H9 (cell line): ENCODE results near the gene CD247. TPM values are rescaled to one million over a fixed set of nuclear protein-coding genes. Genes with fewer than 3 reads are reported as not detected.

Source experiments
- DNase-seq: peaks from one replicate; pipeline ENCODE4 v3.0.0-alpha.2; 2017
- H2AFZ ChIP-seq: one replicate; pipeline ENCODE4 v1.6.1; 2013; ENCODE audit warnings: mild to moderate bottlenecking, low read length, control low read depth, moderate library complexity
- H2AK5ac ChIP-seq: 2 replicates; pipeline ENCODE4 v1.6.1; 2013; ENCODE audit warnings: low read length, control low read depth, mixed read lengths; ENCODE audit not compliant: insufficient read length
- H2BK120ac ChIP-seq: one replicate; pipeline ENCODE4 v1.6.1; 2013; ENCODE audit warnings: low read depth, mild to moderate bottlenecking, low read length, control low read depth, inconsistent platforms; ENCODE audit not compliant: poor library complexity, severe bottlenecking
- H2BK12ac ChIP-seq: 2 replicates; pipeline ENCODE4 v1.6.1; 2013; ENCODE audit warnings: low read length, control low read depth, mixed read lengths, low read depth; ENCODE audit not compliant: insufficient read length
- H2BK15ac ChIP-seq: 2 replicates; pipeline ENCODE4 v1.6.1; 2013; ENCODE audit warnings: low read depth, low read length, control low read depth
- H2BK20ac ChIP-seq: one replicate; pipeline ENCODE4 v1.6.1; 2013; ENCODE audit warnings: low read depth, mild to moderate bottlenecking, low read length, control low read depth, inconsistent platforms; ENCODE audit not compliant: poor library complexity, severe bottlenecking
- H2BK5ac ChIP-seq: 2 replicates; pipeline ENCODE4 v1.6.1; 2013; ENCODE audit warnings: low read length, control low read depth, mixed read lengths; ENCODE audit not compliant: insufficient read length
- H3K14ac ChIP-seq: 2 replicates; pipeline ENCODE4 v1.6.1; 2013; ENCODE audit warnings: low read length, control low read depth; ENCODE audit not compliant: insufficient read depth
- H3K18ac ChIP-seq: 2 replicates; pipeline ENCODE4 v1.6.1; 2013; ENCODE audit warnings: low read depth, mild to moderate bottlenecking, mixed read lengths, low read length, control low read depth; ENCODE audit not compliant: insufficient read length
- H3K23ac ChIP-seq: 2 replicates; pipeline ENCODE4 v1.6.1; 2013; ENCODE audit warnings: low read length, control low read depth, mixed read lengths, low read depth; ENCODE audit not compliant: insufficient read length
- H3K23me2 ChIP-seq: 2 replicates; pipeline ENCODE4 v1.6.1; 2013; ENCODE audit warnings: low read depth, mild to moderate bottlenecking, mixed read lengths, low read length, control low read depth; ENCODE audit not compliant: insufficient read length, poor library complexity, severe bottlenecking
- H3K27ac ChIP-seq: 2 replicates; pipeline ENCODE4 v1.5.1; 2013; ENCODE audit warnings: low read length, control low read depth, mixed read lengths, low read depth; ENCODE audit not compliant: insufficient read length
- H3K27me3 ChIP-seq: 2 replicates; pipeline ENCODE4 v1.6.1; 2013; ENCODE audit warnings: low read length, control low read depth, inconsistent platforms; ENCODE audit not compliant: insufficient read depth
- H3K4ac ChIP-seq: 2 replicates; pipeline ENCODE4 v1.6.1; 2013; ENCODE audit warnings: low read depth, mild to moderate bottlenecking, control low read depth, inconsistent platforms, low read length, moderate library complexity
- H3K4me1 ChIP-seq: 2 replicates; pipeline ENCODE4 v1.6.1; 2013; ENCODE audit warnings: low read length, control low read depth, inconsistent platforms; ENCODE audit not compliant: insufficient read depth
- H3K4me2 ChIP-seq: 2 replicates; pipeline ENCODE4 v1.6.1; 2013; ENCODE audit warnings: low read length, control low read depth, mixed read lengths; ENCODE audit not compliant: insufficient read length, insufficient read depth
- H3K56ac ChIP-seq: 2 replicates; pipeline ENCODE4 v1.6.1; 2013; ENCODE audit warnings: low read depth, mild to moderate bottlenecking, mixed read lengths, low read length, control low read depth; ENCODE audit not compliant: insufficient read length
- H3K79me1 ChIP-seq: 2 replicates; pipeline ENCODE4 v1.6.1; 2013; ENCODE audit warnings: low read depth, mild to moderate bottlenecking, moderate library complexity, low read length, control low read depth, inconsistent platforms; ENCODE audit not compliant: insufficient read depth, poor library complexity, severe bottlenecking
- H3K79me2 ChIP-seq: 2 replicates; pipeline ENCODE4 v1.6.1; 2013; ENCODE audit warnings: low read length, control low read depth, inconsistent platforms; ENCODE audit not compliant: insufficient read depth
- H3K9ac ChIP-seq: 2 replicates; pipeline ENCODE4 v1.6.1; 2013; ENCODE audit warnings: low read length, control low read depth, mixed read lengths; ENCODE audit not compliant: insufficient read length; ENCODE audit errors: extremely low read depth
- H3K9me3 ChIP-seq: one replicate; pipeline ENCODE4 v1.6.1; 2013; ENCODE audit warnings: low read depth, low read length, inconsistent platforms; ENCODE audit not compliant: control insufficient read depth
- H3T11ph ChIP-seq: one replicate; pipeline ENCODE4 v1.6.1; 2013; ENCODE audit warnings: mild to moderate bottlenecking, low read length, control low read depth, inconsistent platforms
- H4K20me1 ChIP-seq: one replicate; pipeline ENCODE4 v1.6.1; 2013; ENCODE audit not compliant: control insufficient read depth, insufficient read length, insufficient read depth
- H4K5ac ChIP-seq: 2 replicates; pipeline ENCODE4 v1.6.1; 2013; ENCODE audit warnings: low read depth, mild to moderate bottlenecking, mixed read lengths, low read length, control low read depth; ENCODE audit not compliant: insufficient read length
- H4K8ac ChIP-seq: replicated peaks from 2 replicates; pipeline ENCODE4 v1.6.1; 2013; ENCODE audit warnings: low read length, control low read depth, mixed read lengths, low read depth; ENCODE audit not compliant: insufficient read length
- H4K91ac ChIP-seq: 2 replicates; pipeline ENCODE4 v1.6.1; 2013; ENCODE audit warnings: low read depth, mild to moderate bottlenecking, moderate library complexity, mixed read lengths, low read length, control low read depth; ENCODE audit not compliant: insufficient read length
- H3K27ac Mint-ChIP-seq, 3 experiments: 2 replicates in 2 of 3; 3 replicates in 1 of 3; pipeline ENCODE4 v1.8.0; 2020 to 2021; ENCODE audit warnings: mixed read lengths in 3 of 3, mild to moderate bottlenecking in 1 of 3, moderate library complexity in 1 of 3
- H3K27me3 Mint-ChIP-seq: 2 replicates; pipeline ENCODE4 v1.8.0; 2021; ENCODE audit warnings: low read depth, mild to moderate bottlenecking, moderate library complexity, mixed read lengths
- H3K36me3 Mint-ChIP-seq, 3 experiments: 2 replicates in 2 of 3; 3 replicates in 1 of 3; pipeline ENCODE4 v1.8.0; 2020 to 2021; ENCODE audit warnings: low read depth in 3 of 3, mixed read lengths in 3 of 3; ENCODE audit not compliant: insufficient read depth in 1 of 3
- H3K4me1 Mint-ChIP-seq, 2 experiments: 2 replicates each; pipeline ENCODE4 v1.8.0; 2020; ENCODE audit warnings: mixed read lengths in 2 of 2
- H3K4me3 Mint-ChIP-seq, 2 experiments: 2 replicates in 1 of 2; 3 replicates in 1 of 2; pipeline ENCODE4 v1.8.0; 2020 to 2021; ENCODE audit warnings: mild to moderate bottlenecking in 2 of 2, mixed read lengths in 2 of 2, moderate library complexity in 1 of 2
- H3K9me3 Mint-ChIP-seq, 2 experiments: 2 replicates in 1 of 2; 3 replicates in 1 of 2; pipeline ENCODE4 v1.8.0; 2020; ENCODE audit warnings: mild to moderate bottlenecking in 2 of 2, mixed read lengths in 2 of 2, moderate library complexity in 1 of 2
- WGBS: extraction: QIAGEN DNeasy Blood & Tissue Kit; methylation state at CpG from one replicate; pipeline ENCODE4 v1.1.7; 2013; ENCODE audit warnings: missing lambda C conversion rate, low lambda C conversion rate, mixed read lengths; ENCODE audit not compliant: insufficient read length; ENCODE audit errors: extremely low coverage; 5-methylcytosine and 5-hydroxymethylcytosine counted together
- total RNA-seq: library from RNA; stranded (reverse); gene quantifications from 2 replicates; pipeline ENCODE4 v1.2.1, GENCODE V29; 2021
- TF ChIP-seq, protein P1 (sequence below): fragments of 200-600 bp; sonication (generic); conservative IDR thresholded peaks from 3 replicates; pipeline ENCODE4 v1.8.0; 2021; ENCODE audit warnings: antibody characterized with exemption, mild to moderate bottlenecking

Gene CD247
- total RNA-seq, 1 experiment from 2014 or later = 1.2 TPM

DNA sequence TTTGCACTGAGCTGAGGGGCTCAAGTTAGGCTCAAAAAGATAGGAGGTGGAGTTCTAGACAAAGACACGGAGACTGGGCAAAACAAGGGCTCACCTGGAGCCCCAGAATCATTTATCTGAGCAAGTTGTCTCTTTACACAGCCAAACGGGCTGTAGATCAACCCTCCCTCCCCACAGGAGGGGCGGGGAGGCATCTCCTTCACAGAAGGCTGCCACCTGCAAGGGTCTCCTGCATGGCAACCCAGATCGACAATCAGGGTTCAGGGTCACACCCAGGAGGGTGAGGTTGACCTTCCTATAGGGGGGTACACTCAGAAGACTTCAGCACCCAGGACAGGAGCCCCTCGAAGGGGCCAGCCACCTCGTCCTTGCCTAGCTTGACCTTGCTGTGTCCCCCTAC is 84.0 kb downstream of the CD247 start:
- Histone ChIP-seq H3K4me2 (no peak overlapping the region), H4K5ac (no peak overlapping the region), H2BK12ac (no peak overlapping the region), H4K91ac (no peak overlapping the region), H3K4ac (no peak overlapping the region), H3T11ph (no peak overlapping the region), H3K14ac (no peak overlapping the region), H3K9ac (no peak overlapping the region), H3K27ac (no peak overlapping the region), H4K20me1 (peaks cover 3% of the 10 kb centered on the region), H3K27me3 (peaks cover 5% of the 10 kb centered on the region; the same call in 1 of the 2 replicates), H3K23me2 (peaks cover 4% of the 10 kb centered on the region), H4K8ac (no peak overlapping the region), H2BK20ac (no peak overlapping the region), H3K56ac (no peak overlapping the region), H2AK5ac (no peak overlapping the region), H3K79me2 (no peaks in the 10 kb centered on the region), H2BK5ac (no peak overlapping the region), H3K18ac (no peak overlapping the region), H2AFZ (no peak overlapping the region), H3K9me3 (no peaks in the 10 kb centered on the region), H3K79me1 (no peaks in the 10 kb centered on the region), H2BK15ac (no peak overlapping the region), H2BK120ac (no peak overlapping the region), H3K23ac (no peak overlapping the region), H3K4me1 (peaks cover 8% of the 10 kb centered on the region)
- TF ChIP-seq, protein P1, sequence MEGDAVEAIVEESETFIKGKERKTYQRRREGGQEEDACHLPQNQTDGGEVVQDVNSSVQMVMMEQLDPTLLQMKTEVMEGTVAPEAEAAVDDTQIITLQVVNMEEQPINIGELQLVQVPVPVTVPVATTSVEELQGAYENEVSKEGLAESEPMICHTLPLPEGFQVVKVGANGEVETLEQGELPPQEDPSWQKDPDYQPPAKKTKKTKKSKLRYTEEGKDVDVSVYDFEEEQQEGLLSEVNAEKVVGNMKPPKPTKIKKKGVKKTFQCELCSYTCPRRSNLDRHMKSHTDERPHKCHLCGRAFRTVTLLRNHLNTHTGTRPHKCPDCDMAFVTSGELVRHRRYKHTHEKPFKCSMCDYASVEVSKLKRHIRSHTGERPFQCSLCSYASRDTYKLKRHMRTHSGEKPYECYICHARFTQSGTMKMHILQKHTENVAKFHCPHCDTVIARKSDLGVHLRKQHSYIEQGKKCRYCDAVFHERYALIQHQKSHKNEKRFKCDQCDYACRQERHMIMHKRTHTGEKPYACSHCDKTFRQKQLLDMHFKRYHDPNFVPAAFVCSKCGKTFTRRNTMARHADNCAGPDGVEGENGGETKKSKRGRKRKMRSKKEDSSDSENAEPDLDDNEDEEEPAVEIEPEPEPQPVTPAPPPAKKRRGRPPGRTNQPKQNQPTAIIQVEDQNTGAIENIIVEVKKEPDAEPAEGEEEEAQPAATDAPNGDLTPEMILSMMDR = no peak
- Mint-ChIP-seq H3K4me1 (peaks cover 38 to 43% of the 10 kb centered on the region in 2 experiments), H3K9me3 (peaks cover 0 to 4% of the 10 kb centered on the region in 2 experiments; a peak in 3 of 5 replicates), H3K27ac (no peak overlapping the region), H3K4me3 (no peak overlapping the region), H3K27me3 (peaks cover 34% of the 10 kb centered on the region), H3K36me3 (peaks cover 0 to 5% (median 0%) of the 10 kb centered on the region in 3 experiments; a peak in 3 of 7 replicates)
- no peak for DNase-seq
- no CpG with 5 or more reads among the region's 6 CpGs for WGBS
